KOPT-K1 (cell line): ENCODE results near the gene NRG2.

ENCODE experiments used
- H3K27ac ChIP-seq: fragments of 200-600 bp; sonication (generic); 2 replicates; pipeline ENCODE4 v1.5.1; 2016; ENCODE audit warnings: antibody characterized with exemption, mild to moderate bottlenecking, low read depth, low read length; ENCODE audit not compliant: poor library complexity, severe bottlenecking
- H3K36me3 ChIP-seq: fragments of 200-600 bp; sonication (generic); 2 replicates; pipeline ENCODE4 v1.5.1; 2017; ENCODE audit warnings: antibody characterized with exemption, mild to moderate bottlenecking, low read length, moderate library complexity; ENCODE audit not compliant: insufficient read depth
- H3K9me3 ChIP-seq: fragments of 200-600 bp; sonication (generic); 2 replicates; pipeline ENCODE4 v1.5.1; 2017; ENCODE audit warnings: antibody characterized with exemption, low read length, mild to moderate bottlenecking; ENCODE audit not compliant: insufficient read depth, poor library complexity, severe bottlenecking

NRG2 gene

DNA sequence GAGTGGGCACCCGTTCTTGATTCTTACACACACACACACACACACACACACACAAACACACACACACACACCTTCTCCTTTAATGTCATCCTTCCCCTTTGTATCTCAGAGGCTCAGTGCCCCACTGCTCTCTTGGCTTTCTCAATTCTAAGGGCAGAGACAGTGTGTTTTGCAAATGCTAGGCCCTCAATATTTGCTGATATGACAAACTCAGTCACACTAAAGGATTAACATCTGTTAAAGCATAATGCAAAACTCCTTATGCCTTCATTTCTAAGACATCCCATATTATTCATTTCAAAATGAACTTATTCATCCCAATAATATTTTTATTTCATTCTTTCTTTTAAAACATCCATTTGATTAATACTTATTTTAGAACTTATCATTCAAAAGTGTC, 8.9 kb upstream of the NRG2 start:
- Histone ChIP-seq H3K9me3 (no peaks in the 10 kb centered on the region), H3K27ac (no peak overlapping the region), H3K36me3 (no peaks in the 10 kb centered on the region)

DNA sequence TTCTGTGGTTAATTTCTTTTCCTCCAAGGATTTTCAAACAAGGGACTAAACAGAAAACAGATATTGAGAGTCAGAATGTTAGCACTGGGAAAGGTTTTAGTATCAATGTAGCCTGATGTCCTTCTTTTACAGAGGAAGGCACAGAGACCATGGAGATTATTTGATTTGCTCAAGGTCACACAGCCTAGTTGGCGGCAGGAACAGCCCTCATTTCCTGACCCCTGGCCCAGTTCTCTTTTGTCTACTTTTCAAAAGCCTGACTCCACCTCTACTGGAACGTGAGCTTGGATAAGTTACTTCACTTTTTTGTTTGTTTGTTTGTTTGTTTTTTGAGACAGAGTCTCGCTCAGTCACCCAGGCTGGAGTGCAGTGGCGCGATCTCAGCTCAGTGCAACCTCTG, 6.6 kb upstream of the NRG2 start:
- Histone ChIP-seq H3K9me3 (no peaks in the 10 kb centered on the region), H3K27ac (no peak overlapping the region), H3K36me3 (no peaks in the 10 kb centered on the region)

DNA sequence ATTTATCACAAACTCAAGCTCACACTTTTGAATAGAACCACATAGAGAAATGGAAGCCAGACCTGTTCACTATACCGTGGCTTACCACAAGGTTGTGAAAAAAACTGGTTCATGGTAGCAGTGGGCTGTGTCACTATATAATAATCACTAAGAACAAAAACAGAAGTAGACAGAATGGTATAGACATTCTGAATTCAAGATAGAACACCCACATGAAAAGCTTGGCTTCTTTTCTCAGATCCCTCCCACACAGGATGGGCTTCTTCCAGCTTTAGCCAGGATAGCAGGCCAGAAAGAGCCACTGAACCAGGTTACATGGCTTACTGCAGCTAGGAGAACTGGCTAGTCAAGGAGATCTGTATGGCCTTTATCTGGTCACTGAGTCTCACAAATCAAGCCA, 6.1 kb upstream of the NRG2 start:
- H3K27ac ChIP-seq = no peak overlapping the region
- no peaks in the 10 kb centered on the region for H3K36me3 ChIP-seq
- no peaks in the 10 kb centered on the region for H3K9me3 ChIP-seq

DNA sequence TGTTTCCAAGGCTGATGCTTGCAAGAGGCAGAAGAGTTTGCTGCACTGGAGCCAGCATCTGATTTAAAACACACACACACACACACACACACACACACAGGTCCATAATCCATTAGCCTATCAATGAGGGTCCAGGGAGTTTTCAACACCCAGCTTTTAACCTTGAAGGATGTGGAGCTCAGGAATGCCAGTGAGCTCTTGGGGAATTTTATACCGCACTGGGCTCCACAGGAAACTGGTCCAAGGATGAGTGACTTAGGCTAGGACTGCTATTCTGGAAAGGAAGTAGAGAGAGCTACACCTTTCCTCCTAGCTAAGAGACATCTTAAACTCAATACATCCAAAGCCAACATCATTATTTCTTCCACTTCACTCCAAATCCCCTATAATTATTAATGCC, 942 bp upstream of the NRG2 start:
- H3K27ac ChIP-seq = no peak overlapping the region
- H3K9me3 ChIP-seq = peaks cover 5% of the 10 kb centered on the region
- no peaks in the 10 kb centered on the region for H3K36me3 ChIP-seq

DNA sequence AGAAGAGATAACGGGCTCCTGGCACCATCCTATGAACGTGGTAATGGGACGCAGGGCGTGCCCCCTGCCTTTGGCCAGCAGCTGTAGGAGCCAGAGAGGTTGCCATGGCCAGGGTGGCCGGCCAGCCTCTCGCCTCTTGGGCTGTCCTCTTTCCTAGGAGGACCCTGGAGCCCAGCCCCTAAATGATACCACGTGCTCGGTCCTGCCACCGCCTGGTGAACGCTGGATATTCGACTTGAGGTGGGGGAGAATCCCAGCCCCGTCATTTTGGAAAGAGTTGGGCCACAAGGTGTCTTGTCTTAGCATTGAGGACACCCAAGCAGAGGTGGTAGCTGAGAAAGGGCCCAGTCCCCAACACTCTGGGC, 391 bp upstream of the NRG2 start:
- no peak overlapping the region for H3K27ac ChIP-seq
- peaks cover 5% of the 10 kb centered on the region for H3K9me3 ChIP-seq
- H3K36me3 ChIP-seq = no peaks in the 10 kb centered on the region

DNA sequence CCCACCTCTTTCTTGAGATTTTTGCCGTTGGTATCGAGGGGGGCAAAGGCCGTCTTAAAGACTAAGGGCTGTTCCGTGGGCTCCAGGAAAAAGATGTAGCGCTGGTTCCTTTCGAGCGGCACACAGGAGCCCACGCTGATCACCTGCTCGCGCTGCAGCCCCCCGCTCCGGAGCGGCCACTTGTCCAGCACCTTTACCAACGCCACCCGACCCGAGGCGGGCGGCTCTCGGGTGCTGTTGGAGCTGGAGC, 781 bp downstream of the NRG2 start:
- Histone ChIP-seq H3K27ac (no peak overlapping the region), H3K36me3 (no peaks in the 10 kb centered on the region), H3K9me3 (peaks cover 5% of the 10 kb centered on the region)

DNA sequence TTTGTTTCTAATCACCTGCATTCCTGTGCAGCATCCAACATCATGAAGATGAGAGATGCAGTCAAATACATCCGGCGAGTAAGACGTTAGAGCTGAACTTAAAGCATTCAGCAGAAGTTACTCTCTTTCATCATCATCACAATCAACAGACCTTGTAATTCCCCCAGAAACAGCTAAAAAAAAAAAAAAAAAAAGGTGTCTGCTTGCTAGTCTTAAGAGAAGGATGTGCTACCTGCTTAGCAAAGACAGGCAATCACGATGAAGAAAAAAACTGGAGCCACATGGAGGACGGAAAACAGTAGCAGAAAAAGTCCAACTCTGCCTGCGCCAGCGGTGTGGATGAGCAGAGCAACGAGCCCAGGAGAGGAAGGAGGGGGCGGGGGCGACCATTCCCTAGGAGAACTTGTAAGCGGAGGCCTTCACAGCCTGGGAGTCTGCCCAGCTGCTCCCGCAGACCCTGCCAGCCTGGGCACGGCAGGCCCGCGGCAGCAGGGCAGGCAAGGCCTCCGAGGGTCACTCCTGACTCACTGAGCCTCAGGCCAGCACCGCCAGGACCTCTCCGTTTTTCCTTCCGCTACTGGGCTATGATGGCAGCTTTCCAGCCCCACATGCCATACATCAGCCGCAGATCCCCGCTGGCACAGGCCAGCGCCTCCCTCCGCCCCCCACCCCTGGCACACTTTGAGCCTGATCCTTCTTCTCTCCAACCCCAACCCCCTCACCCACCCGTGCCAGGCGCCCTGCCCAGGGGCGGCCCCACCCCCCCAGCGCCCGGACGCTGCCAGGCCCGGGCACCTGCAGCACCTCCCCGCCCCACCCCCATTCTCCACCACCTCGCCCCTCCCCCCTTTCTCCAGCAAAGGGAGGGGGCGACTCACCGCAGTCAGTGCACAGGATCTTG, 1.4 kb downstream of the NRG2 start:
- no peaks in the 10 kb centered on the region for H3K36me3 ChIP-seq
- H3K9me3 ChIP-seq = peaks cover 5% of the 10 kb centered on the region
- H3K27ac ChIP-seq = no peak overlapping the region

DNA sequence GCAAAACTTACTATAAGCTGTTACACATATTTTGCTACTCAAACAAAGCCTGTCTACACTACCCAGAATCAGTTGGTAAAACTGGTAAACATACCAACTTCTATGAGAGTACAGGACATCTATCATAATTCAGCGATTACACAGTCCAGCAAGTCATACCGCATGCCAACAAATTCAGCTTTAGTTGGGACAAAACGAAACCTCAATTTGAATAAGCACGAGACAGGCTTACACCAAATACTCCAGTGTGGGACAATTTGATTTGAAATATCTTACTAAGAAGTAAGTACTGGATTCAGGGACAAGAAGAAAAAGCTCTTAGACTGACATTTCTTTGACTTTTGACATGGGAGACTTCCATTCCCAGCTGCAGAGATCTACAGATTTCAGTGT, 2.0 kb downstream of the NRG2 start:
- Histone ChIP-seq H3K9me3 (peaks cover 5% of the 10 kb centered on the region), H3K27ac (no peak overlapping the region), H3K36me3 (no peaks in the 10 kb centered on the region)

DNA sequence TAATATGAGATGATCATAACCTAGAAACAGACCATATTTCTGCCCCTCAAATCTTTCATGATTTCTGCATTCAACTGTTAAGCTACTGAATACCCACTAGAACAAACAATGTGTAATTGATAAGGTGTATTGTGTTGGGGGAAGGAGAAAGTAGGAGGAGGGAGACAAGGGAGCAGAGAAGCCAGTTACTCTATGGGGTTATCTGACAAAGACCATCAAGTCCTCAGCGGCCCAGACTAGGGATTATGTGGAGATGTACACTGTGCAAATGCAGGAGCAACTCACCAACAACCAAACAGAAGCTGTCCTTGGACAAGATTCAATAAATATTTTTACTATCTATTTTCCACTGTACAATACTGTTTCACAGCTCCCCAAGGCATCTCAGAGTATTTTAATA, 2.7 kb downstream of the NRG2 start:
- no peak overlapping the region for H3K27ac ChIP-seq
- no peaks in the 10 kb centered on the region for H3K36me3 ChIP-seq
- H3K9me3 ChIP-seq = peaks cover 5% of the 10 kb centered on the region

DNA sequence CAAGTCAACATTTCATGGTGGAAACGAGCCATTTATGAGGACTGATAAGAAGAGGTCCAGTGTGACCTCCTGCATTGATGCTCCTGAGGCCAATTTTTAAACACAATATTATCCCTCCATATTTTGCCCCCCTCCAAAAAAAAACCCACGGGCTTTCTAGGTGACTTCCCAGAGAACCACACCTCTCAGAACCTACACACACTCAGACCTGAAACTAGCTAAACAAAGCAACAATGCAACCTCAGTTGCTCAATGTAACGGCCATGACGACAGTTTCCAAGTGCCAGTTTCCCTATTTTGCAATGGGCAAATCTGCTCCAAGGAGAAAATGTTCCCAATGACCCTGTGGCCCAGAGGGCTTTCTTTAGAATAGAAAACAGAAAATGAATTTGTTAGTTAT, 3.5 kb downstream of the NRG2 start:
- H3K27ac ChIP-seq = no peak overlapping the region
- H3K9me3 ChIP-seq = peaks cover 5% of the 10 kb centered on the region
- H3K36me3 ChIP-seq = no peaks in the 10 kb centered on the region

DNA sequence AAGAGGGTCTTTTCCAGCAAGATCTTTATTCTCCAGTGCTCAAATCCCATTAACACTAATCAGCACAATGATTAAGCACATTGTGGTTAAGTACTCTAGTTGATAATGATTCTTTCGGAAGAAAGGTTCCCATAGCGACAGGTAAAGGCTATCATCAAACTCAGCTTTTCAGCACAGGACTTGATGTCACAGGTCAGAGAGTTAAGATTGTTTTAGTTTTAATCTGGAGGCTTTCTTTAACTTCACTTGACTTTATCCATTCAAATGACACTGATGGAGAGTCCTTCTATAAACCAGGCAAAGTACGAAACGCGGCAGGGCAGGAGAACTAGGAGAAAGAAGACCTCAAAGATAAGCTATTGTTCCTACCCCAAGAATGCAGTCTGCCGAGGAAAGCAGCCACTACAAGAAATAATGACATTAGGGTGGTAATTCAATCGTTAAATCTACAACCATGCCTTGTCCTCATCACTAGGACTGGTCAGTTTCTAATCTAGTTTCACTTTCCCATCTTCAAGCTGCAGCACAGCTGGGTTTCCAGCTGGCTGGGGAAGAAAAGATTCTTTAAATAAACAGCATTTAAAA, 4.6 kb downstream of the NRG2 start:
- H3K9me3 ChIP-seq = peaks cover 10% of the 10 kb centered on the region
- no peak overlapping the region for H3K27ac ChIP-seq
- no peaks in the 10 kb centered on the region for H3K36me3 ChIP-seq

DNA sequence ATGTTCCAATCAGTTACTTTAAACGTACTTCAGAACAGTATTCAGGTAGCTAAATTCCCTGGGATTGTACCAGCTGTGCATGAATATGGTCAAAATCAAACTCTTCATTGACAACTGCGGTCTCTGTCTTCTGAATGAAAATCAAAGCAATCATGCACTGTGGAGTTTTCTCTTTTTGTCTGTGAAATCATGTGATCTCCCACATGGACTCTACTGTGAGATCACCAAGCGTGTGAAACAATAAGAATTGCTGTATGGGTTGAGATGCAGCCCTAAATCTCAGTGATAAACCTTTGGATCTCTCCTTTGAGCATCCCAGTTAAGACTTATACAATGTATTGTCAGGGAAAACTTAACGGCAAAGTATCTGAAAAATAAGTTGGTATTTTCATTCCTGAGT, 6.1 kb downstream of the NRG2 start:
- H3K36me3 ChIP-seq = no peaks in the 10 kb centered on the region
- H3K27ac ChIP-seq = no peak overlapping the region
- H3K9me3 ChIP-seq = peaks cover 10% of the 10 kb centered on the region

DNA sequence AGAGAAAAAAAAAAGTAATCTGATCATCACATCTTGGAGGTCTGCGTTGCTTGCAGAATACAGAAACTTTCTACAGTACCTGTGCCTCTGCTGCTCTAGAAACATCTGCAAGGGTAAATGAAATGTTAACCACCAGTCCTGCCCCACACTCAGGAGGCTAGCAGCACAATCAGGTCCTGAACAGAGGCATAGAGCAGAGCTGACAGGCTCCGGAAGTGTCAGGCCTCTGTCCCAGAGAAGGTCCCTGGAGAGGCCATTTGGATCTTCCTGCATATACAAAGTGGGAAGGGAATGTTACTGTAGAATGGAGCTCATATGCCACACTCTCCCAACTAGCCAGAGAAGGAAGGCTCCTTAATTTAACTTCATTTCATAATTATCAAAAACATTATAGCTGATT, 7.2 kb downstream of the NRG2 start:
- H3K27ac ChIP-seq = no peak overlapping the region
- H3K9me3 ChIP-seq = peaks cover 10% of the 10 kb centered on the region
- H3K36me3 ChIP-seq = no peaks in the 10 kb centered on the region

DNA sequence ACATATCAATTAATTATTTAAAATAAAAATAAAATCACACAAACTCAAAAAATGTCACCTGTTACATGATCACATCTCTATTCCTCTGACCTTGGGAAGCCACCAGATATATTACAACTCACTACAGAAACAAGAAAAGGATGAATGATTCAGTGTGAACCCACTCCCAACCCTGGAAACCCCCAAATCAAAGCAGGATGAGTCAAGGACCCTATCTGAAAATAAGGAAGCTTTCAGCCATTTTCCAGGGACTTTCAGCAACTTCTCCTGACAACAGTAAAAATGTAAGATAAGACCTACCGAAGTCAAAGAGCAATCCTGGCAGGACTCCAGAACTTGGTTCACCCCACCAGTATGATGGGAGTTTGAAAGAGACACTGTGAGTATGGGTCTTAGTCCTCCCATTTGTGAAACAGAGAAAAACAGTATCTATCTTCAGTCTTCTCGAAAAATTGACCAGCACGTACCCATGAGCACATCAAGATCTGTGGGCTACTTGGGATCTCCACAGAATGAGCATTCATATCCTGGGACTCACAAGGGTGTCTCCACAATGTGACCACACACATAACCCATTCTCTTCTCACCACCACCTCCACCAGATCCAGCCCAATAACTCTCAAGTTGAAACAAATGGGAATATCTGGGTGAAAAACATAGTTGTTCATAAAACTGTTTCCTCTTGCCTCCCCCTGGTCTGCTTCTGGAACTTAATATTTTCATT, 9.9 kb downstream of the NRG2 start:
- peaks cover 10% of the 10 kb centered on the region for H3K9me3 ChIP-seq
- H3K27ac ChIP-seq = no peak overlapping the region
- no peaks in the 10 kb centered on the region for H3K36me3 ChIP-seq

DNA sequence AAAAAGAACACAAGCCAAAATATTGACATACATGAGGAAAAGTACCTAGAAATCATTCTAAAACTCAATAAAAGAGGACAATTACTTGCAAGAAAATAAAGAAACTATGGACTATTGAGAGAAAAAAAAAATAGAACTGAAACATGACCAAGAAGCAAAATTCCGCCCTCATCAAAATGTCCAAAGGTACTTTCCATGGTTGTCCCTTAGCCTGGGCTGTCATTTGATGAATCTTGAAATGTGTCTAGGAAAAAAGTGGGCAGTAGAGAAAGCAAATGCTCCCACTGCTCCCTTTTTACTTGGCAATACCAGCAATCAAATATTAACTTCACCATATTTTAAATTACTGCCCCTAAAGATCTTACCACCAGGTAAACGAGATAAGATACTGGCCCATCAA, 10.8 kb downstream of the NRG2 start:
- peaks cover 10% of the 10 kb centered on the region for H3K9me3 ChIP-seq
- H3K27ac ChIP-seq = no peak overlapping the region

DNA sequence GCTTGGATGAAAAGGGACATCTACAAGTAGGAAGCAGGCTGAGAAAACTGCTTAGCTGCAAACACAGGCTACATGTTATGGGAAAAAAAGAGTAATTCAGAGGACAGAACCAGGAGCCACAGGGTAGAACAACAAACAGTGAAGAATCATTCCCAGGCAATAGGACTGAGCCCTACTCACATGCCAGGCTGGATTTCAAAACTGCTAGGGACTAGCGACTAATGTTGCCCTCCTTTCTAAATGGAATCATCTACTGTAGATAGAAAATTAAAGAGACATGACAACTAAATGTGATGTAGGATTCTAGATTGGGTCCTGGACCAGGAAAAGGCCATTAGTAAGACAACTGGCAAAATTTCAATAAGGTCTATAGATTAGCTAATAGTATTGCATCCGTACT, 15.3 kb downstream of the NRG2 start:
- no peaks in the 10 kb centered on the region for H3K36me3 ChIP-seq
- H3K27ac ChIP-seq = no peak overlapping the region
- H3K9me3 ChIP-seq = no peaks in the 10 kb centered on the region

More for the DNA sequence above, 10.8 kb downstream of the NRG2 start:
- H3K36me3 ChIP-seq = no peaks in the 10 kb centered on the region
